NT2/D1 (cell line): ENCODE results near the gene DDHD1.

ENCODE experiments used
- SUZ12 ChIP-seq: IDR thresholded peaks from 2 replicates; pipeline ENCODE4 v1.6.1; 2011; ENCODE audit not compliant: insufficient read length, insufficient read depth; ENCODE audit errors: extremely low read depth
- ZNF274 ChIP-seq: IDR thresholded peaks from 2 replicates; pipeline ENCODE4 v1.6.1; 2011; ENCODE audit warnings: mild to moderate bottlenecking, low read depth, low read length

DNA sequence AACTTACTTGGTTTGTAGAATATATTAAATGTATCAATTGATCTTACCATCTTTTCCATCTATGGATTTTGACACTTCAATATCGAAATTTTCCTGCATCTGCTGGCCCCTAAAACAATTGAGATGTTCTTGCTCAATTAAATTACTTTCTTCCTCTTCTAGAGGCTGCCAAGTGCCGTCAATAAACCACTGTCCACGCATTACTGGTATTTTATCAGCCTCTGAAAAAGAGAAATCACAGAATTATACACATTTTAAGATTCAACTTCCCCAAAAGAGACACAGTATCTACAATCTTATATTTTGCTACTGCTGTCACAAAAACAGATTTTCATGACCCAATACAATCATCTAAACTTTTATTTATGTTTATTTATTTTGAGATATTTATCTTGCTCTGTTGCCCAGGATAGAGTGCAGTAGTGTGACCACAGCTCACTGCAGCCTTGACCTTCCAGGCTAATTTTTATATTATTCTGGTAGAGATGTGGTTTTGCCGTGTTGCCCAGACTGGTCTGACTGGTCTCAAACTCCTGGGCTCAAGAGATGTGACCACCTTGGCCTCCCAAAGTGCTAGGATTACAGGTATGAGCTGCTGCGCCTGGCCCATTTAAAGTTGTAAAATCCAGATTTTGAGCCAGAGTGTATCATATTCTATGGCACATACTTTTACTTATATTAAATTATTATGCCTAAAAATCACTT is 49.3 kb downstream of the DDHD1 start:
- TF ChIP-seq ZNF274 (no peak), SUZ12 (no peak)
